GM23338 (cell line): ENCODE results near the gene ACCSL. TPM values are rescaled to one million over a fixed set of nuclear protein-coding genes. Genes with fewer than 3 reads are reported as not detected.

Source experiments
- ATAC-seq: fragments of 200-7000 bp; cut with Tn5 transposase; 3 replicates; pipeline ENCODE4 v1.9.1; 2020
- DNase-seq: peaks from one replicate; pipeline ENCODE4 v3.0.0-alpha.2; 2015; ENCODE audit warnings: low spot score
- H2AFZ ChIP-seq: fragments of 200-600 bp; sonication (generic); 2 replicates; pipeline ENCODE4 v1.8.0; 2016; ENCODE audit warnings: antibody characterized with exemption, mild to moderate bottlenecking, moderate library complexity
- H3F3A ChIP-seq: fragments of 200-600 bp; sonication (generic); replicated peaks from 2 replicates; pipeline ENCODE4 v1.8.0; 2017; ENCODE audit warnings: antibody characterized with exemption, mixed run types, low read depth
- H3K27ac ChIP-seq: fragments of 200-600 bp; sonication (generic); 2 replicates; pipeline ENCODE4 v1.6.1; 2016; ENCODE audit warnings: low read depth
- H3K27me3 ChIP-seq: fragments of 200-600 bp; sonication (generic); 2 replicates; pipeline ENCODE4 v1.8.0; 2016; ENCODE audit warnings: mild to moderate bottlenecking, mixed run types, moderate library complexity; ENCODE audit not compliant: insufficient read depth
- H3K36me3 ChIP-seq: fragments of 200-600 bp; sonication (generic); 2 replicates; pipeline ENCODE4 v1.8.0; 2016; ENCODE audit warnings: mild to moderate bottlenecking; ENCODE audit not compliant: insufficient read depth
- H3K4me1 ChIP-seq: fragments of 200-600 bp; sonication (generic); 2 replicates; pipeline ENCODE4 v1.8.0; 2016; ENCODE audit warnings: mild to moderate bottlenecking, moderate library complexity; ENCODE audit not compliant: insufficient read depth
- H3K4me2 ChIP-seq: fragments of 200-600 bp; sonication (generic); 2 replicates; pipeline ENCODE4 v1.7.1; 2017; ENCODE audit warnings: mixed run types
- H3K4me3 ChIP-seq: fragments of 200-600 bp; sonication (generic); 2 replicates; pipeline ENCODE4 v1.6.1; 2016; ENCODE audit warnings: mixed run types
- H3K79me2 ChIP-seq: fragments of 200-600 bp; sonication (generic); replicated peaks from 2 replicates; pipeline ENCODE4 v1.8.0; 2017; ENCODE audit warnings: mild to moderate bottlenecking; ENCODE audit not compliant: insufficient read depth
- H3K9me2 ChIP-seq: fragments of 200-600 bp; sonication (generic); 2 replicates; pipeline ENCODE4 v1.8.0; 2017; ENCODE audit not compliant: insufficient read depth
- H4K20me1 ChIP-seq: fragments of 200-600 bp; sonication (generic); replicated peaks from 2 replicates; pipeline ENCODE4 v1.8.0; 2017; ENCODE audit warnings: mild to moderate bottlenecking; ENCODE audit not compliant: insufficient read depth
- H3K27ac Mint-ChIP-seq: 2 replicates; pipeline ENCODE4 v1.8.0; 2020; ENCODE audit warnings: inconsistent platforms, mild to moderate bottlenecking, moderate library complexity, mixed read lengths
- H3K27me3 Mint-ChIP-seq: 3 replicates; pipeline ENCODE4 v1.8.0; 2022; ENCODE audit warnings: low read depth, mild to moderate bottlenecking, moderate library complexity, mixed read lengths, inconsistent platforms; ENCODE audit not compliant: insufficient read depth, poor library complexity
- H3K36me3 Mint-ChIP-seq: 3 replicates; pipeline ENCODE4 v1.8.0; 2021; ENCODE audit warnings: low read depth, mild to moderate bottlenecking, inconsistent platforms, moderate library complexity, mixed read lengths
- H3K4me1 Mint-ChIP-seq: 3 replicates; pipeline ENCODE4 v1.8.0; 2020; ENCODE audit warnings: mild to moderate bottlenecking, inconsistent platforms, mixed read lengths
- H3K4me3 Mint-ChIP-seq: 3 replicates; pipeline ENCODE4 v1.8.0; 2021; ENCODE audit warnings: moderate library complexity, mild to moderate bottlenecking, inconsistent platforms, mixed read lengths
- H3K9me3 Mint-ChIP-seq: 3 replicates; pipeline ENCODE4 v1.8.0; 2020; ENCODE audit warnings: moderate library complexity, mild to moderate bottlenecking, inconsistent platforms, mixed read lengths
- CREB1 ChIP-seq: fragments of 250-450 bp; sonication (Bioruptor Pico); IDR thresholded peaks from 2 replicates; pipeline ENCODE4 v1.5.0; 2020; ENCODE audit warnings: low read depth, mild to moderate bottlenecking, moderate library complexity
- EZH2 ChIP-seq: fragments of 200-600 bp; sonication (generic); IDR thresholded peaks from one replicate; pipeline ENCODE4 v1.8.0; 2017; ENCODE audit warnings: antibody characterized with exemption, mild to moderate bottlenecking, low read depth; ENCODE audit not compliant: unreplicated experiment
- EZH2phosphoT487 ChIP-seq: fragments of 200-600 bp; sonication (generic); IDR thresholded peaks from one replicate; pipeline ENCODE4 v1.8.1; 2018; ENCODE audit warnings: antibody characterized with exemption; ENCODE audit not compliant: unreplicated experiment
- POLR2AphosphoS5 ChIP-seq: IDR thresholded peaks from 2 replicates; pipeline ENCODE4 v1.6.1; 2016; ENCODE audit warnings: antibody characterized with exemption, low read depth
- ZNF114 ChIP-seq: fragments of 250-450 bp; sonication (Bioruptor Pico); IDR thresholded peaks from 2 replicates; pipeline ENCODE4 v1.5.0; 2020; ENCODE audit warnings: mild to moderate bottlenecking, moderate library complexity
- polyA plus RNA-seq: library from polyadenylated mRNA; unstranded; fragments of >200 nt; fragmentation: Nextera tagmentation; extraction: Ambion mirVana; gene quantifications from 2 replicates; pipeline ENCODE4 v1.2.1, GENCODE V29; 2016
- total RNA-seq: library from RNA; depleted of rRNA; stranded (reverse); fragments of >200 nt; shearing (Covaris generic); gene quantifications from 2 replicates; pipeline ENCODE4 v1.2.3, GENCODE V29; 2014
- TF ChIP-seq, protein P1 (sequence below): IDR thresholded peaks from one replicate; pipeline ENCODE4 v1.6.1; 2018; ENCODE audit warnings: antibody characterized with exemption; ENCODE audit not compliant: unreplicated experiment
- TF ChIP-seq, protein P2 (sequence below), 2 experiments: fragments of 200-600 bp in 1 of 2; sonication (generic) in 1 of 2; conservative IDR thresholded peaks; 2 replicates each; pipeline versions ENCODE4 v1.5.1 to v1.6.1; 2016 to 2017; ENCODE audit warnings: antibody characterized with exemption in 2 of 2, low read depth in 2 of 2, mild to moderate bottlenecking in 2 of 2, moderate library complexity in 1 of 2

ACCSL gene
- total and polyA plus RNA-seq, 2 experiments from 2014 or later, result not detected

DNA sequence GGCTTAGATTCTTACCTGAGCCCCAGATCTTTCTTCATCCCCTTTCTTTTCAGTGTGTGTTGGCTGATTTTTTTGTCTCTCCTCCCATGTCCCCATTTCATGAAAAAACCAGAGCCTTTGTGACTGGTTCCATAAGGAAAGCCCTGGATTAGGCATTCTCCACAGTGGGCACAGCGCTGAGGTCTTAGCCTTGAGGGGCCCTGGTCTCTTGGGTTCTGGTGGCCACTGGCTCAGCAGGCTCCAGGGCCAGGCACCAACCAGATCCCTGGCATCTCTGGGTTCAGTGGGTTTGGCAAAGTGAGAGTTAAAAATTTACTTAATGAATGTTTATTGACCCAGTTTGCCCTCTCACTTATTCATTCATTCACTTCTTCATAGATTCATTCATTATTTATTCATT is 49.5 kb upstream of the ACCSL start:
- Histone ChIP-seq H3K4me1 (no peaks in the 10 kb centered on the region), H3K9me2 (no peaks in the 10 kb centered on the region), H3K79me2 (no peaks in the 10 kb centered on the region), H3K36me3 (no peaks in the 10 kb centered on the region), H3F3A (no peaks in the 10 kb centered on the region), H2AFZ (no peak overlapping the region), H3K27me3 (no peaks in the 10 kb centered on the region), H4K20me1 (no peaks in the 10 kb centered on the region), H3K27ac (no peak overlapping the region), H3K4me2 (no peak overlapping the region), H3K4me3 (no peak overlapping the region)
- no peak overlapping the region for H3K4me3 Mint-ChIP-seq
- ATAC-seq, result no peak
- peaks cover 13% of the 10 kb centered on the region for H3K4me1 Mint-ChIP-seq
- H3K27ac Mint-ChIP-seq, result no peak overlapping the region
- TF ChIP-seq, protein P1, sequence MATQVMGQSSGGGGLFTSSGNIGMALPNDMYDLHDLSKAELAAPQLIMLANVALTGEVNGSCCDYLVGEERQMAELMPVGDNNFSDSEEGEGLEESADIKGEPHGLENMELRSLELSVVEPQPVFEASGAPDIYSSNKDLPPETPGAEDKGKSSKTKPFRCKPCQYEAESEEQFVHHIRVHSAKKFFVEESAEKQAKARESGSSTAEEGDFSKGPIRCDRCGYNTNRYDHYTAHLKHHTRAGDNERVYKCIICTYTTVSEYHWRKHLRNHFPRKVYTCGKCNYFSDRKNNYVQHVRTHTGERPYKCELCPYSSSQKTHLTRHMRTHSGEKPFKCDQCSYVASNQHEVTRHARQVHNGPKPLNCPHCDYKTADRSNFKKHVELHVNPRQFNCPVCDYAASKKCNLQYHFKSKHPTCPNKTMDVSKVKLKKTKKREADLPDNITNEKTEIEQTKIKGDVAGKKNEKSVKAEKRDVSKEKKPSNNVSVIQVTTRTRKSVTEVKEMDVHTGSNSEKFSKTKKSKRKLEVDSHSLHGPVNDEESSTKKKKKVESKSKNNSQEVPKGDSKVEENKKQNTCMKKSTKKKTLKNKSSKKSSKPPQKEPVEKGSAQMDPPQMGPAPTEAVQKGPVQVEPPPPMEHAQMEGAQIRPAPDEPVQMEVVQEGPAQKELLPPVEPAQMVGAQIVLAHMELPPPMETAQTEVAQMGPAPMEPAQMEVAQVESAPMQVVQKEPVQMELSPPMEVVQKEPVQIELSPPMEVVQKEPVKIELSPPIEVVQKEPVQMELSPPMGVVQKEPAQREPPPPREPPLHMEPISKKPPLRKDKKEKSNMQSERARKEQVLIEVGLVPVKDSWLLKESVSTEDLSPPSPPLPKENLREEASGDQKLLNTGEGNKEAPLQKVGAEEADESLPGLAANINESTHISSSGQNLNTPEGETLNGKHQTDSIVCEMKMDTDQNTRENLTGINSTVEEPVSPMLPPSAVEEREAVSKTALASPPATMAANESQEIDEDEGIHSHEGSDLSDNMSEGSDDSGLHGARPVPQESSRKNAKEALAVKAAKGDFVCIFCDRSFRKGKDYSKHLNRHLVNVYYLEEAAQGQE, result no peak
- TF ChIP-seq EZH2phosphoT487, result no peak
- TF ChIP-seq ZNF114, result no peak
- DNase-seq, result no peak
- peaks cover 2% of the 10 kb centered on the region for H3K27me3 Mint-ChIP-seq
- no peaks in the 10 kb centered on the region for H3K36me3 Mint-ChIP-seq
- H3K9me3 Mint-ChIP-seq, result no peaks in the 10 kb centered on the region

DNA sequence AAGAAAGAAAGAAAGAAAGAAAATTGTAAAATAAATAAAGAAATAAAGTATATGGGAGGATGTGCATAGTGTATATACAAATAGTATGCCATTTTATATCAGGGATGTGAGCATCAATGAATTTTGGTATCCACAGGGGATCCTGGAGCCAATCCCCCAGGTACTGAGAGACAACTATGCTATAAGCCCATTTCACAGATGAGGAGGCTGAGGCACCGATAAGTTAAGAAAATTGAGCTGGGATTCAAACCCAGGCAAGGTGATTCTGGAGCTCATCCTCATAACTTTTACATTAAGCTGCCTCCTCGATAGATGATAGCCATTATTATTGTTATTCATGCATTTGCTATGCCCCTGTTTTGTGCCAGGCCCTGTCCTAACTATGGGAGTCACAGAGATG is 47.0 kb upstream of the ACCSL start:
- Histone ChIP-seq H3K79me2 (no peaks in the 10 kb centered on the region), H3F3A (no peaks in the 10 kb centered on the region), H3K4me3 (no peak overlapping the region), H3K9me2 (no peaks in the 10 kb centered on the region), H3K4me1 (peaks cover 5% of the 10 kb centered on the region; the same call in 1 of the 2 replicates), H3K4me2 (no peak overlapping the region), H3K36me3 (no peaks in the 10 kb centered on the region), H4K20me1 (no peaks in the 10 kb centered on the region), H3K27me3 (no peaks in the 10 kb centered on the region), H2AFZ (peak overlapping the region; percentile 83; the same call in 1 of the 2 replicates), H3K27ac (no peak overlapping the region)
- no peaks in the 10 kb centered on the region for H3K9me3 Mint-ChIP-seq
- no peak for ATAC-seq
- H3K36me3 Mint-ChIP-seq, result no peaks in the 10 kb centered on the region
- H3K4me3 Mint-ChIP-seq, result no peak overlapping the region
- TF ChIP-seq EZH2, result no peak
- no peak for TF ChIP-seq POLR2AphosphoS5
- no peak for TF ChIP-seq CREB1
- TF ChIP-seq, protein P2, sequence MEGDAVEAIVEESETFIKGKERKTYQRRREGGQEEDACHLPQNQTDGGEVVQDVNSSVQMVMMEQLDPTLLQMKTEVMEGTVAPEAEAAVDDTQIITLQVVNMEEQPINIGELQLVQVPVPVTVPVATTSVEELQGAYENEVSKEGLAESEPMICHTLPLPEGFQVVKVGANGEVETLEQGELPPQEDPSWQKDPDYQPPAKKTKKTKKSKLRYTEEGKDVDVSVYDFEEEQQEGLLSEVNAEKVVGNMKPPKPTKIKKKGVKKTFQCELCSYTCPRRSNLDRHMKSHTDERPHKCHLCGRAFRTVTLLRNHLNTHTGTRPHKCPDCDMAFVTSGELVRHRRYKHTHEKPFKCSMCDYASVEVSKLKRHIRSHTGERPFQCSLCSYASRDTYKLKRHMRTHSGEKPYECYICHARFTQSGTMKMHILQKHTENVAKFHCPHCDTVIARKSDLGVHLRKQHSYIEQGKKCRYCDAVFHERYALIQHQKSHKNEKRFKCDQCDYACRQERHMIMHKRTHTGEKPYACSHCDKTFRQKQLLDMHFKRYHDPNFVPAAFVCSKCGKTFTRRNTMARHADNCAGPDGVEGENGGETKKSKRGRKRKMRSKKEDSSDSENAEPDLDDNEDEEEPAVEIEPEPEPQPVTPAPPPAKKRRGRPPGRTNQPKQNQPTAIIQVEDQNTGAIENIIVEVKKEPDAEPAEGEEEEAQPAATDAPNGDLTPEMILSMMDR (conservative IDR thresholded peaks at IDR 0.05; ENCODE audit: low read depth in 2 of 2), result no peak
- H3K27me3 Mint-ChIP-seq, result peaks cover 8% of the 10 kb centered on the region
- no peak for DNase-seq
- H3K27ac Mint-ChIP-seq, result no peak overlapping the region
- peaks cover 25% of the 10 kb centered on the region for H3K4me1 Mint-ChIP-seq
